Stimulated activated CD8-positive, alpha-beta memory T cell treated with anti-CD3 and anti-CD28 coated beads, Interleukin-4, amount 100 ng/mL, for 4 hours (primary cell): ENCODE data around the gene OPN1MW2.
"Not testable (repeated sequence)": the region's sequence is repeated elsewhere in the genome, so short reads cannot be mapped to it uniquely, and the experiment has no call there.

Experiments
- DNase-seq, 2 donors: peaks; one replicate each; pipeline ENCODE4 v3.0.0-alpha.2; 2020; ENCODE audit warnings: low read depth in 2 of 2, low spot score in 1 of 2

OPN1MW2 gene

GRCh38 chrX:154219456-154219855, at the start of gene OPN1MW2:
Gene OPN1MW2 (plus strand): TSS chrX:154219756. CDS start chrX:154219816, 60 bp downstream.
- DNase-seq, result not testable (repeated sequence)

GRCh38 chrX:154172535-154172943, 47.0 kb upstream of the OPN1MW2 start:
- DNase-seq, result not testable (repeated sequence)

GRCh38 chrX:154174356-154174755, 45.2 kb upstream of the OPN1MW2 start:
- not testable (repeated sequence) for DNase-seq

DNA sequence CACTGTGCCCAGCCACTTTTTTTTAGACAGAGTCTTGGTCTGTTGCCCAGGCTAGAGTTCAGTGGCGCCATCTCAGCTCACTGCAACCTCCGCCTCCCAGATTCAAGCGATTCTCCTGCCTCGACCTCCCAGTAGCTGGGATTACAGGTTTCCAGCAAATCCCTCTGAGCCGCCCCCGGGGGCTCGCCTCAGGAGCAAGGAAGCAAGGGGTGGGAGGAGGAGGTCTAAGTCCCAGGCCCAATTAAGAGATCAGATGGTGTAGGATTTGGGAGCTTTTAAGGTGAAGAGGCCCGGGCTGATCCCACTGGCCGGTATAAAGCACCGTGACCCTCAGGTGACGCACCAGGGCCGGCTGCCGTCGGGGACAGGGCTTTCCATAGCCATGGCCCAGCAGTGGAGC, 37.3 kb upstream of the OPN1MW2 start, which contains the start of gene OPN1MW:
Gene OPN1MW, plus strand, starts transcription at position 301 of the 400 bp plus-strand sequence. Its CDS starts 82 bp downstream, at position 383.
- not testable (repeated sequence) for DNase-seq

DNA sequence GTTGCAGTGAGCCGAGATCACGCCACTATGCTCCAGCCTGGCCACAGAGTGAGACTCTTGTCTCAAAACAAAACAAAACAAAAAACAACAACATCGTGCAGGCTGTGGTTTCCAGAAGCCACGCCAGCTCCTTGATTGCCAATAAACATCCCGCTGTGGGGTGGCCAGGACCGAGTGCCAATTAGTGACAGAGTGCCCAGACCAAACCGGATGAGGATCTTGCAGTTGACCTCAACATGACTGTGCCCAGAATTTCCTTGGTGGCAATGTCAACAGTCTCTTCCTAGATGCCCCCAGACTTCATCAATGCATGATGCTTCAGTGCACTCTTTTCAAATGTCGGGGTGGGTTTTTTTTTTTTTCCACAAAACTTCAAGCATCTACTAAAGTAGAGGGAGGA, 35.8 kb upstream of the OPN1MW2 start:
- not testable (repeated sequence) for DNase-seq

DNA sequence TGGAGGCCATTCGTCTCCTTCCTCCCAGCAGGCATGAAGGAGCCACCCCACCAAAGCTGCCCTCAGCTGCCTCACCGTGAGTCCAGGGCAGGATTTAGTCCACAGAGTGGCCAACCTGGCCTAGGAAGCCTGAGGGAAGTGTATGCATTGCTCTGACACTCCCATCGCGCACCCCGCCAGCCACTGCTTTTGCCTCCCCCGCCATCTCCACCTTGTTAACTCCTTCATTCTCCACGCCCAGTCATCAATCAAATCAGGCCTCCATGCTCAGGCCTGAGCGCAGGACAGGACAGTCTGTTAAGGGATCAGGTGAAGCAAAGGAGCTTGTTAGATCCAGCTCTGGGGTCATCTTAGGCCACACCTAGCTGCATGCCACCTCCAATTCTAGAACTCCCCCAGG, 26.7 kb upstream of the OPN1MW2 start:
- not testable (repeated sequence) for DNase-seq

DNA sequence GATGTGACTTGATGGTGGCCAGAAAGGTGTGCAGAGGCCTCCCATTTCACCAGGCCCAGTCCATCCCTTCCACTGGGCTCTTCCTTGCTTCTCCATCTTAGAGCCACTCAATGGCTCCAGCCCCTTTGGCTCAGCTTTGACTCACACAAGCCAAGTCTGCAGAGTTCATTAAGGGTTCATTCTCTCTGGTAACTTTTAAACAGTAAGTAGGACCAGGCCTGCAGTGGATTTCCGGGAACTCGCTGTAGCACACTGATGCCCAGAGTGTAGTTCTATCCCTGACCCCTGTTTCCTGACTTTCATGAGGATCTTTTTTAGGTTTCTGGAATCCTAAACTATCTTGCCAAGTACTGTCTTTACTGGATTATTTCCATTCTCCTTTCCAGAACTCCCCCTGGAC, 25.2 kb upstream of the OPN1MW2 start:
- not testable (repeated sequence) for DNase-seq

DNA sequence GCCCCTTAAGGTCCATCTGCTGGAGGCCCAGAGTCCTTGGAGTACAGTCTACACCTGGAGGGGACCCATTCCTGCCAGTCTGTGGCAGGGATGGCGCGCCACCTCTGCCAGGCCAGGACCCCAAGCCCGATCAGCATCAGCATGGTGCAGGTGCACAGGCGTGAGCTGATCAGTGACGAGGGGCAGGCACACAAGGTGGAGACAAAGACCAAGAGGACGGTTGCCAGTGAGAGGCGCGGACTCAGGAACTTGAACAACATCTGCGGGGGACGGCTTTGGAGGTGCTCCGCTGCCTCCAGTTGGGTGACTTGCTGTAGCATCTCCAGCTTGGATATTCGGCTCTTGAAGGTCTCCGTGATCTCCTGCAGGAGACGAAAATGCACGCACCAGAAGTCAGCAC, 23.1 kb upstream of the OPN1MW2 start:
- not testable (repeated sequence) for DNase-seq

DNA sequence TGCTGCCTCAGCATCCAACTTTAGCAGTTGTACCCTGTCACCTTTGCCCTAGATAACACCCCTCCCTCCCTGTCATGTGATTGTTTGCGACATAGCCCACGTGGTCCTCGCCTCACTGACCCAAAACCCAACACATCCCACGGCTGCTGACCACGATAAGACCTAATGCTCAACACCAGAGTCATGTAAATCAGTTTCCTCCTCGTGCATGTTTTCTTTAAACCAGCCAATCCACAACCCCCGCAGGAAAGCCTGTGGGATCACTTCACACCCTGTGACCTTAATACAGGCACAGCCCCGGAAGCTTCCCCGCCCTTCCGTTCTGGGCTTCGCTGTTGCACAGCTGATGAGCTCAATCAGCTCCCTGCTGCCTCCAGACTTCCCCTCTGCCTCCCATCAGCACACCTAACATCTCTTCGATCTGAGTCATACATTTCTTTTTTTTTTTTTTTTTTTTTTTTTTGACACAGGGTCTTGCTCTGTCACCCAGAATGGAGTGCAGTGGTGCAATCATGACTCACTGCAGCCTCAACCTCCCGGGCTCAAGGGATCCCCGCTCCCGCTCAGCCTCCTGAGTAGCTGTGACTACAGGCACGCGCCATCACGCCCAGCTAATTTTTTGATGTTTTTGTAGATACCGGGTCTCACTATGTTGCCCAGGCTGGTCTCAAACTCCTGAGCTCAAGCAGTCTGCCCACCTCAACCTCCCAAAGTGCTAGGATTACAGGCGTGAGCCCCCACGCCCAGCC, 9.7 kb upstream of the OPN1MW2 start:
- DNase-seq, result not testable (repeated sequence)

GRCh38 chrX:154211057-154211456, 8.5 kb upstream of the OPN1MW2 start:
- not testable (repeated sequence) for DNase-seq

DNA sequence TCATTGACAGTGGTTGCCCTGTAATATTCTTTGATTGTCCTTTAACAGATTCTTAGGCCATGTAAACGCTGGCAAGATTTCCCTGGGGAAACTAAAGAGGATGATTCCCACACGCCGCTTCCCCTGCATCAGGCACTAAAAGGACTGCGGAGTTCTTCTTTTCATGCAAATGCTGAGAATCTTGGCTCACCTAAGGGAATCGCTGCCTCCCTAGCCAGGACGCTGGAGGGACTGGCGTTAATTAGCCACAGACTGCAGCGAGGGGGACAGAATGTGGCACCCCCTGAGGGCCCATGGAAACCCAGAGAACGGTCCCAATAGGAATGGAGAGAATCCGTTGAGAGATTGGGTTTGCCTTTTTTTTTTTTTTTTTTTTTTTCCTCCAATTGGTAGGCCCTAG, 8.1 kb upstream of the OPN1MW2 start:
- DNase-seq, result not testable (repeated sequence)

DNA sequence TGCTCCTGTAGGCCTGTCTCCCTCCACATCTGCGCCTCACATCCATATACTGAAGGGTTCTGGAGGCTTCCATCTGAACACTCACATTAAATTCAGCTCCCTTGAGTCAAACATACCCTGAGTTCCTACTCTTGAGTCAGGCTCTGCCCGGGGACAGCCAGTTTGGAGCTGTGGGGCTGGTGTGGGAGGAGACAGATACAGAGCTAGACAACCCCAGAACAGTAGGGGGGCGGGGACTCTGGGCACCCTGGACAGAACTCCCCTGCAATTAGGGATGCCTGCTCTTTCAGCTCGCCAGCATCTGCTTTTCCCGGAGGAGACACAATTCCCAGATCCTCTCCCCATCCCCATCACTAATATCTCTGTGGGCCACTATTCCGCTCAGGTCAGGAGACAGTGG, 5.7 kb downstream of the OPN1MW2 start:
- DNase-seq, result not testable (repeated sequence)

DNA sequence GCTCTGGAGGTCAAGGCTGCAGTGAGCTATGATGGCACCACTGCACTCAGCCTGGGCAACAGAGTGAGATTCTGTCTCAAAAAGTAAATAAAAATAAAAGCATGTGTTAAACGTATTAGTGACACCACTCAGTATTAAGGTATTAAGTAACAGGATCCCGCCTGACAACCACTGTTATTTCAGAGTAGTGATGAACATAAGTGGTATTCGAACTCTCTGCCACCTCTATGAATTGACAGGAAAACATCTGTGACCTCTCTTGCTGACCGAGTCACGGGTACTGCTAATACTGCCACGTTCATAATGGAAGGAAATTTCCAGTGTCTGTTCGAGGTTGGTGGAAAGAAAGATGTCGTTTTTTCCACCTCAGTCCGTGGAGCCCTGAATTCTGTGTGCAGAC, 7.2 kb downstream of the OPN1MW2 start:
- not testable (repeated sequence) for DNase-seq

DNA sequence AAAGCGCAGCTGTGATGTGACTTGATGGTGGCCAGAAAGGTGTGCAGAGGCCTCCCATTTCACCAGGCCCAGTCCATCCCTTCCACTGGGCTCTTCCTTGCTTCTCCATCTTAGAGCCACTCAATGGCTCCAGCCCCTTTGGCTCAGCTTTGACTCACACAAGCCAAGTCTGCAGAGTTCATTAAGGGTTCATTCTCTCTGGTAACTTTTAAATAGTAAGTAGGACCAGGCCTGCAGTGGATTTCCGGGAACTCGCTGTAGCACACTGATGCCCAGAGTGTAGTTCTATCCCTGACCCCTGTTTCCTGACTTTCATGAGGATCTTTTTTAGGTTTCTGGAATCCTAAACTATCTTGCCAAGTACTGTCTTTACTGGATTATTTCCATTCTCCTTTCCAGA, 11.9 kb downstream of the OPN1MW2 start:
- DNase-seq, result not testable (repeated sequence)

DNA sequence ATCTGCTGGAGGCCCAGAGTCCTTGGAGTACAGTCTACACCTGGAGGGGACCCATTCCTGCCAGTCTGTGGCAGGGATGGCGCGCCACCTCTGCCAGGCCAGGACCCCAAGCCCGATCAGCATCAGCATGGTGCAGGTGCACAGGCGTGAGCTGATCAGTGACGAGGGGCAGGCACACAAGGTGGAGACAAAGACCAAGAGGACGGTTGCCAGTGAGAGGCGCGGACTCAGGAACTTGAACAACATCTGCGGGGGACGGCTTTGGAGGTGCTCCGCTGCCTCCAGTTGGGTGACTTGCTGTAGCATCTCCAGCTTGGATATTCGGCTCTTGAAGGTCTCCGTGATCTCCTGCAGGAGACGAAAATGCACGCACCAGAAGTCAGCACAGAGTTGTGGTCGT, 14.1 kb downstream of the OPN1MW2 start:
- DNase-seq, result not testable (repeated sequence)

DNA sequence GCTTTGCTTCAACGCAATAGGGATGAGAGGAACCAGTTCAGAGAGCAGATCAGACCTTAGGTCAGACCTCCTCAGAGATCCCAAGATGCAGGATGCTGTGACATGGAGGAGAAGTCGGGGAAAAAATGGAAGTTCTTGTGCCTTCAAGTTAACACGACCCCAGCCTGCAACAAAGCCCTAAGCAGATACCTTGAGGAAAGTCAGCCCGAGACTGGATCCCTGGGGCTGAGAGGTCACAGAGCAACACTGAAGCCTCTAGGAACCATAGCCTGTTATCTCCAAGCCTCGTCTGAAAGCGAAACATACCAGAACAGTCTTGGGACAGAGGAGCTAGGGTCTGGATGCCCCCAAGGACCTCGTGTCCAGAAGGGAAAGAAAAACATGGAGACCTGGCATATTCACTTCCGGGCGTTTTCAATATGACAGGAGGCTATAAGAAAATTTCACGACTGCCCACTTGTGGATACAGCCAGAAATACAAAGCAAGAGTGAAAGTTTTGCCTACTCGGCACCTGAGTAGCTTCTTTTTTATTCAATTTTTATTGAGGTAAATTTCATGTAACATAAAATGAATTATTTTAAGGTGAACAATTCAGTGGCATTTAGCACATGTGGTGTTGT, 19.5 kb downstream of the OPN1MW2 start:
- DNase-seq, result not testable (repeated sequence)

GRCh38 chrX:154239982-154240503, 20.5 kb downstream of the OPN1MW2 start:
- not testable (repeated sequence) for DNase-seq

DNA sequence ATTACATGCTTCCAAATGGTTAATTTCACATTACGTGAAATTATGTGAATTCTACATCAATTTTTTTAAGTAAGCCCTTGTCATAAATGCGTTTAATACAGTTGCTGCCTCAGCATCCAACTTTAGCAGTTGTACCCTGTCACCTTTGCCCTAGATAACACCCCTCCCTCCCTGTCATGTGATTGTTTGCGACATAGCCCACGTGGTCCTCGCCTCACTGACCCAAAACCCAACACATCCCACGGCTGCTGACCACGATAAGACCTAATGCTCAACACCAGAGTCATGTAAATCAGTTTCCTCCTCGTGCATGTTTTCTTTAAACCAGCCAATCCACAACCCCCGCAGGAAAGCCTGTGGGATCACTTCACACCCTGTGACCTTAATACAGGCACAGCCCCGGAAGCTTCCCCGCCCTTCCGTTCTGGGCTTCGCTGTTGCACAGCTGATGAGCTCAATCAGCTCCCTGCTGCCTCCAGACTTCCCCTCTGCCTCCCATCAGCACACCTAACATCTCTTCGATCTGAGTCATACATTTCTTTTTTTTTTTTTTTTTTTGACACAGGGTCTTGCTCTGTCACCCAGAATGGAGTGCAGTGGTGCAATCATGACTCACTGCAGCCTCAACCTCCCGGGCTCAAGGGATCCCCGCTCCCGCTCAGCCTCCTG, 28.0 kb downstream of the OPN1MW2 start:
- not testable (repeated sequence) for DNase-seq

GRCh38 chrX:154248076-154248475, 28.5 kb downstream of the OPN1MW2 start:
- not testable (repeated sequence) for DNase-seq

GRCh38 chrX:154257282-154257681, 37.7 kb downstream of the OPN1MW2 start, which contains the start of gene OPN1MW3:
Gene OPN1MW3 (plus strand): TSS chrX:154257582. CDS start chrX:154257620, 38 bp downstream.
- DNase-seq, result not testable (repeated sequence)

DNA sequence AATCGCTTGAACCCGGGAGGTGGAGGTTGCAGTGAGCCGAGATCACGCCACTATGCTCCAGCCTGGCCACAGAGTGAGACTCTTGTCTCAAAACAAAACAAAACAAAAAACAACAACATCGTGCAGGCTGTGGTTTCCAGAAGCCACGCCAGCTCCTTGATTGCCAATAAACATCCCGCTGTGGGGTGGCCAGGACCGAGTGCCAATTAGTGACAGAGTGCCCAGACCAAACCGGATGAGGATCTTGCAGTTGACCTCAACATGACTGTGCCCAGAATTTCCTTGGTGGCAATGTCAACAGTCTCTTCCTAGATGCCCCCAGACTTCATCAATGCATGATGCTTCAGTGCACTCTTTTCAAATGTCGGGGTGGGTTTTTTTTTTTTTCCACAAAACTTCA, 39.2 kb downstream of the OPN1MW2 start:
- not testable (repeated sequence) for DNase-seq
